Liver (tissue), 3 donors: Measurements from ENCODE around the gene HMX3.

Source experiments
- CTCF ChIP-seq: fragments of 150-350 bp; IDR thresholded peaks from 2 replicates; pipeline ENCODE4 v1.5.1; 2017; ENCODE audit warnings: improper control_type of control experiment, low read depth, low read length; ENCODE audit not compliant: missing input control
- EGR1 ChIP-seq, 2 donors: IDR thresholded peaks; 2 replicates each; pipeline ENCODE4 v1.6.1; 2016 to 2018; ENCODE audit warnings: antibody characterized with exemption in 2 of 2, low read depth in 2 of 2
- FOXA1 ChIP-seq: IDR thresholded peaks from 2 replicates; pipeline ENCODE4 v1.6.1; 2016; ENCODE audit warnings: antibody characterized with exemption
- GABPA ChIP-seq, 2 donors: IDR thresholded peaks in 1 of 2; conservative IDR thresholded peaks in 1 of 2; 2 replicates each; pipeline ENCODE4 v1.6.1; 2016; ENCODE audit warnings: antibody characterized with exemption in 2 of 2, mild to moderate bottlenecking in 1 of 2, moderate library complexity in 1 of 2
- HNF4G ChIP-seq: IDR thresholded peaks from 2 replicates; pipeline ENCODE4 v1.6.1; 2016; ENCODE audit warnings: antibody characterized with exemption
- MAX ChIP-seq: IDR thresholded peaks from 2 replicates; pipeline ENCODE4 v1.6.1; 2016; ENCODE audit warnings: antibody characterized with exemption
- NR2F2 ChIP-seq: IDR thresholded peaks from 2 replicates; pipeline ENCODE4 v1.6.1; 2016; ENCODE audit warnings: antibody characterized with exemption
- RAD21 ChIP-seq, 2 donors: IDR thresholded peaks; 2 replicates each; pipeline ENCODE4 v1.6.1; 2016; ENCODE audit warnings: antibody characterized with exemption in 2 of 2, mild to moderate bottlenecking in 2 of 2
- REST ChIP-seq: IDR thresholded peaks from 2 replicates; pipeline ENCODE4 v1.6.1; 2016; ENCODE audit warnings: antibody characterized with exemption, mild to moderate bottlenecking
- RXRA ChIP-seq, 2 donors: IDR thresholded peaks; 2 replicates each; pipeline ENCODE4 v1.6.1; 2017 to 2018; ENCODE audit warnings: antibody characterized with exemption in 2 of 2, mild to moderate bottlenecking in 1 of 2
- SP1 ChIP-seq: IDR thresholded peaks from 2 replicates; pipeline ENCODE4 v1.6.1; 2018; ENCODE audit warnings: antibody characterized with exemption, mild to moderate bottlenecking
- TAF1 ChIP-seq: conservative IDR thresholded peaks from 2 replicates; pipeline ENCODE4 v1.6.1; 2016; ENCODE audit warnings: antibody characterized with exemption, mild to moderate bottlenecking
- YY1 ChIP-seq: IDR thresholded peaks from 2 replicates; pipeline ENCODE4 v1.6.1; 2016; ENCODE audit warnings: antibody characterized with exemption, mild to moderate bottlenecking
- ZBTB33 ChIP-seq: IDR thresholded peaks from 2 replicates; pipeline ENCODE4 v1.6.1; 2016; ENCODE audit warnings: antibody characterized with exemption
- donor health status: healthy.
- donor health status: healthy.

- TF ChIP-seq CTCF (no peak), FOXA1 (no peak), SP1 (no peak), TAF1 (no peak), MAX (no peak), RAD21 (IDR thresholded peaks at IDR 0.05) (no peak), YY1 (no peak), EGR1 (IDR thresholded peaks at IDR 0.05; ENCODE audit: low read depth in 2 of 2) (no peak), ZBTB33 (no peak), HNF4G (no peak), NR2F2 (no peak), RXRA (IDR thresholded peaks at IDR 0.05) (no peak), REST (no peak), GABPA (IDR thresholded peaks at IDR 0.05 in 1 of 2, conservative IDR thresholded peaks at IDR 0.05 in 1 of 2) (no peak)
These were observed 42.9 kb upstream of the HMX3 start for GRCh38 chr10:123092635-123093414.
